ENCODE results near the gene L1CAM.

Gene L1CAM

GRCh38 chrX:153831429-153832150 lies 54.4 kb downstream of the L1CAM start:
- Histone ChIP-seq H4K91ac (ENCODE audit: low read length) (no peak overlapping the region), H3K9me3 (ENCODE audit: control insufficient read depth, low read length) (peaks cover 8% of the 10 kb centered on the region), H2BK5ac (ENCODE audit: low read depth, low read length, poor library complexity, severe bottlenecking) (no peak overlapping the region), H3K23ac (ENCODE audit: low read length in 2 of 2) (no peak overlapping the region), H3K79me1 (replicated peaks; ENCODE audit: low read length, poor library complexity, severe bottlenecking) (no peaks in the 10 kb centered on the region), H2AK5ac (ENCODE audit: low read length, severe bottlenecking) (no peak overlapping the region), H3K27me3 (ENCODE audit: control insufficient read depth in 1 of 2, insufficient read depth in 1 of 2, low read length in 2 of 2) (peaks cover 42 to 70% of the 10 kb centered on the region in 2 experiments), H3K9ac (ENCODE audit: low read length) (no peak overlapping the region), H3K4me2 (ENCODE audit: low read length, poor library complexity, severe bottlenecking) (no peak overlapping the region), H3K4me3 (ENCODE audit: insufficient read depth in 1 of 2, low read depth in 1 of 2, low read length in 2 of 2) (no peak overlapping the region), H2BK12ac (ENCODE audit: low read length in 2 of 2) (no peak overlapping the region), H3K27ac (ENCODE audit: low read length, poor library complexity, severe bottlenecking) (no peak overlapping the region), H4K8ac (ENCODE audit: low read length) (no peak overlapping the region), H3K4ac (ENCODE audit: low read depth in 1 of 2, low read length in 2 of 2) (no peak overlapping the region), H2AFZ (ENCODE audit: low read depth, low read length) (no peak overlapping the region), H3K36me3 (ENCODE audit: control insufficient read depth in 1 of 2, insufficient read depth in 2 of 2, low read depth in 1 of 2, low read length in 2 of 2) (no peaks in the 10 kb centered on the region), H3K4me1 (ENCODE audit: control insufficient read depth, insufficient read depth, low read depth, low read length) (peaks cover 18% of the 10 kb centered on the region), H3K18ac (ENCODE audit: low read depth in 1 of 2, low read length in 2 of 2) (no peak overlapping the region), H2BK120ac (ENCODE audit: low read depth, low read length) (no peak overlapping the region), H3K14ac (ENCODE audit: low read length in 2 of 2) (no peak overlapping the region), H2BK15ac (ENCODE audit: low read depth, poor library complexity, severe bottlenecking) (no peak overlapping the region)
- WGBS: 74% methylated on average over 17 of the region's 23 CpGs
- no peak for DNase-seq

- Histone ChIP-seq H3K18ac (ENCODE audit: low read depth in 1 of 2, low read length in 2 of 2) (no peak overlapping the region), H2AK5ac (ENCODE audit: low read length, severe bottlenecking) (no peak overlapping the region), H3K4ac (ENCODE audit: low read depth in 1 of 2, low read length in 2 of 2) (no peak overlapping the region), H4K91ac (ENCODE audit: low read length) (no peak overlapping the region), H3K4me2 (ENCODE audit: low read length, poor library complexity, severe bottlenecking) (peak overlapping the region; percentile 39), H2BK12ac (ENCODE audit: low read length in 2 of 2) (no peak overlapping the region), H3K9me3 (ENCODE audit: control insufficient read depth, low read length) (peaks cover 8% of the 10 kb centered on the region), H3K36me3 (ENCODE audit: control insufficient read depth in 1 of 2, insufficient read depth in 2 of 2, low read depth in 1 of 2, low read length in 2 of 2) (no peaks in the 10 kb centered on the region), H3K79me1 (replicated peaks; ENCODE audit: low read length, poor library complexity, severe bottlenecking) (no peaks in the 10 kb centered on the region), H3K27me3 (ENCODE audit: control insufficient read depth in 1 of 2, insufficient read depth in 1 of 2, low read length in 2 of 2) (peaks cover 42 to 74% of the 10 kb centered on the region in 2 experiments), H3K27ac (ENCODE audit: low read length, poor library complexity, severe bottlenecking) (no peak overlapping the region), H2BK120ac (ENCODE audit: low read depth, low read length) (no peak overlapping the region), H3K23ac (ENCODE audit: low read length in 2 of 2) (no peak overlapping the region), H3K14ac (ENCODE audit: low read length in 2 of 2) (no peak overlapping the region), H3K4me1 (ENCODE audit: control insufficient read depth, insufficient read depth, low read depth, low read length) (peaks cover 18% of the 10 kb centered on the region), H2BK15ac (ENCODE audit: low read depth, poor library complexity, severe bottlenecking) (no peak overlapping the region), H2AFZ (ENCODE audit: low read depth, low read length) (no peak overlapping the region), H3K9ac (ENCODE audit: low read length) (no peak overlapping the region), H4K8ac (ENCODE audit: low read length) (no peak overlapping the region), H3K4me3 (ENCODE audit: insufficient read depth in 1 of 2, low read depth in 1 of 2, low read length in 2 of 2) (no peak overlapping the region), H2BK5ac (ENCODE audit: low read depth, low read length, poor library complexity, severe bottlenecking) (no peak overlapping the region)
- DNase-seq: no peak
- 19% methylated on average over 3 of the region's 102 CpGs for WGBS
Observed at GRCh38 chrX:153830640-153831428, 55.1 kb downstream of the L1CAM start.

DNA sequence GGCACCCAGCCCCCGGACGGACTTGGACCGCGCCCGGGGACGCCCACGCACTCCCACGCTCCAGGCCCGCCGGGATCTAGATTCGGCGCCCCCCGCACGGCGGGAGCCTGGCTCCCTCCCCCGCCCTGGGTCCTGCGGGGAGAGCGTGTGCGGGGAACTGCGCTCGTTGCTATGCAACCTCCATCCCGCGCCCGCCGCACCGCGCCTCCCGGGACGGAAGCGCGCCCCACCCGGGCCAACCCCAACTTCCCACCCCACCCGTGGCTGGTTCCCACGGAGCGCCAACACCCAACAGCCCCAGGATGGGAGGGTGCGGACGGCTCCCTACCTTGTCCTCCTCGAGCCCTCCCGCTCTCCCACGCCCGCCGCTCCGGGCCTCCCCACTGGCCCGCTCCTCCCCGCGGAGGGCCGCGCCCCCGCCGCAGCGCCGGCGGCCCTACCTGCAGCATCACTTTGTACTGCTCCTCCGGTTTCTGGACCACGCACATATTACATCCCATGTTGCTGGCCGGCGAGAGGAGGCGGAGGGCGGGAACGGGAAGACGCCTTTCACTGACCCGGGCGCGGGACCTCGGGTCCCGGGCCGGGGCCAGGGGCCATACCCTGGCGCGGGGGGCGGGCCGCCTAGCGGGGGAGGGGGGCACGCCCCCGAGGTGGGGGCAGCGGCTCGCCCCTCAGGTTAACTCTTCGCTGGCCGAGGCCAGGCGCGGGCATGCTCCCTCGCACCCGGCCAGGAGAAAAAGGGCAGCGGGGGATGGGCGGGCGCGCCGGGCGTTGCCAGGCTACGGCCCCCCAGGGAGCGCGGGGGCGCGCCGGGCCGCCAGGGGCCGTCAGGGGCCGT lies 56.0 kb downstream of the L1CAM start, which contains the start of gene PDZD4:
PDZD4 (minus strand) TSS at position 746 of the 841 bp plus-strand sequence; CDS start at position 500, 246 bp downstream.
- H3K36me3 ChIP-seq (ENCODE audit: control insufficient read depth in 1 of 2, insufficient read depth in 2 of 2, low read depth in 1 of 2, low read length in 2 of 2): no peaks in the 10 kb centered on the region
- peaks cover 47 to 81% of the 10 kb centered on the region in 2 experiments for H3K27me3 ChIP-seq (ENCODE audit: control insufficient read depth in 1 of 2, insufficient read depth in 1 of 2, low read length in 2 of 2)
- DNase-seq: no peak
- peak within 1 kb of the TSS; percentile 49 for H2BK120ac ChIP-seq (ENCODE audit: low read depth, low read length)
- H3K4me1 ChIP-seq (ENCODE audit: control insufficient read depth, insufficient read depth, low read depth, low read length): peaks cover 18% of the 10 kb centered on the region
- H3K14ac ChIP-seq (ENCODE audit: low read length in 2 of 2): no peak within 1 kb of the TSS
- no peak within 1 kb of the TSS for H2AK5ac ChIP-seq (ENCODE audit: low read length, severe bottlenecking)
- H3K27ac ChIP-seq (ENCODE audit: low read length, poor library complexity, severe bottlenecking): no peak within 1 kb of the TSS
- no peak within 1 kb of the TSS for H2BK5ac ChIP-seq (ENCODE audit: low read depth, low read length, poor library complexity, severe bottlenecking)
- no peak within 1 kb of the TSS for H3K9ac ChIP-seq (ENCODE audit: low read length)
- no peak within 1 kb of the TSS for H2AFZ ChIP-seq (ENCODE audit: low read depth, low read length)
- H2BK12ac ChIP-seq (ENCODE audit: low read length in 2 of 2): no peak within 1 kb of the TSS
- H3K18ac ChIP-seq (ENCODE audit: low read depth in 1 of 2, low read length in 2 of 2): no peak within 1 kb of the TSS
- no peak within 1 kb of the TSS for H3K23ac ChIP-seq (ENCODE audit: low read length in 2 of 2)
- 0% methylated on average over 26 of the region's 97 CpGs for WGBS
- H3K4me3 ChIP-seq (ENCODE audit: insufficient read depth in 1 of 2, low read depth in 1 of 2, low read length in 2 of 2): no peak within 1 kb of the TSS
- H4K91ac ChIP-seq (ENCODE audit: low read length): no peak within 1 kb of the TSS
- H3K4me2 ChIP-seq (ENCODE audit: low read length, poor library complexity, severe bottlenecking): peak within 1 kb of the TSS; percentile 70
- H2BK15ac ChIP-seq (ENCODE audit: low read depth, poor library complexity, severe bottlenecking): no peak within 1 kb of the TSS
- no peak within 1 kb of the TSS for H4K8ac ChIP-seq (ENCODE audit: low read length)
- peaks cover 8% of the 10 kb centered on the region for H3K9me3 ChIP-seq (ENCODE audit: control insufficient read depth, low read length)
- H3K4ac ChIP-seq (ENCODE audit: low read depth in 1 of 2, low read length in 2 of 2): no peak within 1 kb of the TSS
- no peaks in the 10 kb centered on the region for H3K79me1 ChIP-seq (replicated peaks; ENCODE audit: low read length, poor library complexity, severe bottlenecking)

GRCh38 chrX:153829549-153829798 lies 56.5 kb downstream of the L1CAM start:
- Histone ChIP-seq H3K27ac (ENCODE audit: low read length, poor library complexity, severe bottlenecking) (no peak overlapping the region), H3K23ac (ENCODE audit: low read length in 2 of 2) (no peak overlapping the region), H2BK120ac (ENCODE audit: low read depth, low read length) (no peak overlapping the region), H3K18ac (ENCODE audit: low read depth in 1 of 2, low read length in 2 of 2) (no peak overlapping the region), H3K4me1 (ENCODE audit: control insufficient read depth, insufficient read depth, low read depth, low read length) (peaks cover 18% of the 10 kb centered on the region), H3K4me2 (ENCODE audit: low read length, poor library complexity, severe bottlenecking) (peak overlapping the region; percentile 70), H3K9me3 (ENCODE audit: control insufficient read depth, low read length) (peaks cover 8% of the 10 kb centered on the region), H2AK5ac (ENCODE audit: low read length, severe bottlenecking) (no peak overlapping the region), H3K14ac (ENCODE audit: low read length in 2 of 2) (no peak overlapping the region), H3K4ac (ENCODE audit: low read depth in 1 of 2, low read length in 2 of 2) (no peak overlapping the region), H3K9ac (ENCODE audit: low read length) (no peak overlapping the region), H2AFZ (ENCODE audit: low read depth, low read length) (no peak overlapping the region), H3K36me3 (ENCODE audit: control insufficient read depth in 1 of 2, insufficient read depth in 2 of 2, low read depth in 1 of 2, low read length in 2 of 2) (no peaks in the 10 kb centered on the region), H2BK5ac (ENCODE audit: low read depth, low read length, poor library complexity, severe bottlenecking) (no peak overlapping the region), H2BK12ac (ENCODE audit: low read length in 2 of 2) (no peak overlapping the region), H4K91ac (ENCODE audit: low read length) (no peak overlapping the region), H3K27me3 (ENCODE audit: control insufficient read depth in 1 of 2, insufficient read depth in 1 of 2, low read length in 2 of 2) (peaks cover 49 to 79% of the 10 kb centered on the region in 2 experiments), H4K8ac (ENCODE audit: low read length) (no peak overlapping the region), H3K4me3 (ENCODE audit: insufficient read depth in 1 of 2, low read depth in 1 of 2, low read length in 2 of 2) (no peak overlapping the region), H3K79me1 (replicated peaks; ENCODE audit: low read length, poor library complexity, severe bottlenecking) (no peaks in the 10 kb centered on the region), H2BK15ac (ENCODE audit: low read depth, poor library complexity, severe bottlenecking) (no peak overlapping the region)
- 1% methylated on average over 11 of the region's 27 CpGs for WGBS
- DNase-seq: no peak
